HG03469 (cell line): ENCODE results near the gene ACSBG1.

Source experiments
- ATAC-seq: cut with Tn5 transposase; IDR thresholded peaks from one replicate; pipeline ENCODE4 v1.9.1; 2021; ENCODE audit warnings: mild to moderate bottlenecking, moderate library complexity, moderate number of reproducible peaks; ENCODE audit not compliant: unreplicated experiment

Gene ACSBG1

GRCh38 chr15:78224023-78224411, 10.3 kb downstream of the ACSBG1 start:
- no peak for ATAC-seq

DNA sequence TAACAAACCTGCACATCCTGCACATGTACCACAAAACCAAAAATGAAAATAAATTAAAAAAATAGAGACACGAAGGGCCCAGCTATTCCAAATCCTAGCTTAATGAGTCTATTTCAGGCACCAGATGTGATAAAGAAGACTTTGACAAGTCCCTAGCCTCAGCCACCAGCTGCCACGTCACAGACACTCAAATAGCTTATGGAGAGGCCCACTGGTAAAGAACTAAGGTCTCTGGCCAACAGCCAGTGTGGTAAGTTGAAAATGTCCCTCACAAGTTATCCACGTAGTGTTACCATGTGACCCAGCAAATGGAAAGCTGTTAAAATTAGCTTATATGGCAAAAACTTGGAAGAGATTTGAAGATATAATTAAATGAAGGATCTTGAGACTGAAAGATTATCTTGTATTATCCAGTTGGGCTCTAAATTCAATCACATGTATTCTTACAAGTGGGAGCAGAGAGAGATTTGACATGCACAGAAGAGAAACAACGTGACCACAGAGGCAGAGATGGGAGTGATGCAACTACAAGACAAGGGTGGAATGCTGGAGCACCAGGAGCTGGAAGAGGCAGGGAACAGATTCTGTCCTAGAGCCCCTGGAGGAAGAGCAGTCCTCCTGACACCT, 10.9 kb downstream of the ACSBG1 start:
- ATAC-seq, result no peak

- no peak for ATAC-seq
These were observed 11.5 kb downstream of the ACSBG1 start for GRCh38 chr15:78222745-78223395.

DNA sequence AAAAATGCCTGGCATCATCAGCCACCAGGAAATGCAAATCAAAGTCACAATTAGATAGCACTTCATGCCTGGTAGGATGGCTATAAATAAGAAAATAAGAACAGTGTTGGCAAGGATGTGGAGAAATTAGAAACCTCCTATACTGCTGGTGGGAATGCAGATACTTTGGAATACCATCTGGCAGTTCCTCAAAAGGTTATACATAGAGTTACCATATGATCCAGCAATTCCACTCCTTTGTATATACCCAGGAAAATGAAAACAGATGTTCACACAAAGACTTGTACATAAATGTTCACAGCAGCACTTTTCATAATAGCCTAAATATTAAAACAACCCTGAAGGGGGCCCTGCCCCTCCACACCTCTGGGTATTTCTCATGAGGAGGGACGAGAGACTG, 13.7 kb downstream of the ACSBG1 start:
- ATAC-seq, result no peak

DNA sequence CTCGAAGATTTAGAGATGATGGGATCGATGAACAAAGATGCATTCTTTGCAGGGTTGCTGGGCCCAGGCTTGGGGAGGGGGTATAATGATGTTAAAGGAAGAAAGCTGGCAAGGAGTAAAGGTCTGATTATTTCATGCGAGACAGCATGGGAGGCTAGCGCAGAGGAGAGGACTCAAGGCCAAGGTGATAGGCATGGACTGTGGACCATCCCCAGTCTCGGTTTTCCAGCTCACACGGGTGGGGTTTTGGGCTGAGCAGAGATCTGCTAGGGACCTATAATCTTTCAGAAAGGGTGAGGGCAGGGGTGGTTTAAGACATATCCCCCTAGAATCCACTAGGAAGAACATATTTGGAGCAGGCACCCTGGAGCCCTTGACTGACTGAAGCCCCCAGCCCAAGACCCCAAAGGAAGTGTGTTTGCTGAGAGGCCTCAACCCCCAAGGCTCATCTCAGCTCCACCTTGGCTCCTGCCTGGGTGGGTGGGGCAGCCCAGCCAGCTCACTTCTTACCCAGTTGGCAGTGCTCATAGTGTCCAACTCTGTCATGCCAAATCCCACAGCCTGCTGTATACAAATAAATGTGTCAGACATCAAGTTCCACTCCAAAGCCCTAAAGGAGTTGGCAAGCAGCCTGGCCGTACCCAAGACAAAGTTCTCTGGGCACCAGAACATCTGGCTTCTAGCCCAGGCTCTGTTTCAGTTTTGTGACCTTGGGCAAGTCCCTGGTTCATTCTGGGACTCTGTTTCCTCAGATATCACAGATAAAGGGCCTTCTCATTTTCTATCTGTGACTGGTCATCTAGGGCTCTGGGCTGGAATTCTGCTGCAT, 17.9 kb downstream of the ACSBG1 start:
- no peak for ATAC-seq

DNA sequence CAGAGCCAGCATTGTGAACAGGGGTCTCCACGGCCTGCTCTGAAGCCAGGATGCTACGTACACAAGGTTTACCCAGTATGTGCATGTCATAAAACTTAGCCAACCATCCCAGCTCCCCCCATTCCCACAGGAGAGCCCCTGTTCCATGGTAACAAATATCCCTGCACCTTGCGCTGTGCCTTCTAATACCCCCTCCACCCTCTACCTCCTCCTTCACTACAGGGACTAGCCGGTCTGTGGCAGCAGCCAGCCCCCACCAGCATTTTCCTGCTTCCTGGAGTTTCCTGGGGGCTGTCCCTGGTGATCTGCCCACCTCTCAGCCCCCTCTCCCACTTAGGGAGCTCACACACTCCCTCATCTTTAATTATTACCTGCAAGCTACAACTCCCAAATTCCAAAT, 20.4 kb downstream of the ACSBG1 start:
- no peak for ATAC-seq

DNA sequence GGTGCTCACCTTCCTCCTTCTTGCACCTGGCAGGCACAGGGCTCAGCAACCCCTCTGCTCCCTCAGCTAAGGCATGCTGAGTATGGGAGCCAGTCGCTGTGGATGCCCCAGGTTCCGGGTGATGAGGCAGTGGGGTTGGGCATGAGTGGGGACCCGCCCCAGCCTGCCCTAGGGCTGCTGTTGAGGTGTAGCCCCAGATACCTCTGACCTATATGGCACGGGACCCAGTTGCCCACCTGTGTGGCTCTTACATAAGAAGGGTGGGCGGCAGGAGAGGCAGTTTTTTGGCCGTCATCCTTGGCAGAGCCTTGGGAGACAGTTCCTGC, 21.0 kb downstream of the ACSBG1 start:
- no peak for ATAC-seq

- ATAC-seq, result no peak
These were observed 21.6 kb downstream of the ACSBG1 start for GRCh38 chr15:78212546-78213424.

GRCh38 chr15:78212008-78212407, 22.4 kb downstream of the ACSBG1 start:
- no peak for ATAC-seq

GRCh38 chr15:78211189-78211921, 23.0 kb downstream of the ACSBG1 start:
- no peak for ATAC-seq

DNA sequence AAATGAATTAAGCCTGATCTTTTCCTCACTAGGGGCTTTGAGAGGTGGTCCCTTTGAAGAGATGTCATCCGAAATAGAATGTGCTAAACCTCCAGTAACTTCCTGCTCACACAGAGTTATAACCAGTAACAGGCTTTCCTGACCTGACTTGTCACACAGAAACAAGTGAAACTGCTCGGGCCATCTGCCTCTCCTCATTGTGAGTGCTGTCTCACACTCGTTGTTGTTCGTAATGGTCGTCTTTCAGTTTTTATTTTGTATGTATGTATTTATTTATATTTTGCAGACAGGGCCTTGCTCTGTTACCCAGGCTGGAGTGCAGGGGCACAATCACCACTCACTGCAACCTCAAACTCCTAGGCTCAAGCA, 24.0 kb downstream of the ACSBG1 start:
- ATAC-seq, result no peak

- no peak for ATAC-seq
These were observed 24.6 kb downstream of the ACSBG1 start for GRCh38 chr15:78209646-78210348.

- no peak for ATAC-seq
These were observed 25.3 kb downstream of the ACSBG1 start for GRCh38 chr15:78208887-78209645.

DNA sequence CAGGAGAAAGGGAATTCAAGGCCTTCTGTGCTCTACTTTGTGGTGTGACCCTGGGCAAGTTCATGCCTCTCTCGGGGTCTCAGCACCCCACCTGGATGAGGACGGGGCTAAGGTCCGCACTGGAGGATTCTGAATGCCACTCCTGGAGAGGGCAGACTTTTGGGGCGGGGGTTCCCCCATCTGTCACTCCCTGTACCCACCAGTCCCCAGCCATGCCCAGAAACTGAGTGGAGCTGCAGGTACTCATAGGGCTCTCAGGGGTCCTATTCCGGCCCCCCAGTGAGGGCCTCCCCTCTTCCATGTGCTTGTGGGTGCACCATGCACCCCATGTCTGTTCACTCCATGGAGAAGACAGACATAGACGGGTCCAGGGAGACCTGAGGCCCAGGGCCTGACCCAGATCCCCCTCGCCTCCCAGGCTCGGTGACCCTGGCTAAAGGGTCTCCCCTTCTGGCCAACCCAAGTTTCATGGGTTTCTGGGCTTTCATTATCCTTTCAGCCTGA, 26.0 kb downstream of the ACSBG1 start:
- ATAC-seq, result no peak

GRCh38 chr15:78207641-78208340, 26.6 kb downstream of the ACSBG1 start:
- no peak for ATAC-seq

DNA sequence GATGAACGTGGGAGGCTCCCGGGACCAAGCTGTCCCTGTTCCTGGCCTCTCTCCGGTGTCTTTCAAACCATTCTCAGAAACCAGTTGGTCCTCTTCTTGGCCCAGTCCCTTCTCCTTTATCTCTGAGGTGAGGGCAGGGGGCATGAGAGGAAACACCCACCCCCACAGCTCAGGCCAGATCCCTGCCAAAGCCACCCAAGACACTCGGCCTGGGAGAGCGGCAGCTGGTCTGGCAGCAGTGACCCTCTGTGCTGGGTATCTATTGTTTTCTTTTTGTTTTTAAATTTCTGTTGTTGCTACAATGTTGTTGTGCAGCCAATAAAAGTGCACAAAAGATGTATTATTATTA, 27.3 kb downstream of the ACSBG1 start:
- ATAC-seq, result no peak

DNA sequence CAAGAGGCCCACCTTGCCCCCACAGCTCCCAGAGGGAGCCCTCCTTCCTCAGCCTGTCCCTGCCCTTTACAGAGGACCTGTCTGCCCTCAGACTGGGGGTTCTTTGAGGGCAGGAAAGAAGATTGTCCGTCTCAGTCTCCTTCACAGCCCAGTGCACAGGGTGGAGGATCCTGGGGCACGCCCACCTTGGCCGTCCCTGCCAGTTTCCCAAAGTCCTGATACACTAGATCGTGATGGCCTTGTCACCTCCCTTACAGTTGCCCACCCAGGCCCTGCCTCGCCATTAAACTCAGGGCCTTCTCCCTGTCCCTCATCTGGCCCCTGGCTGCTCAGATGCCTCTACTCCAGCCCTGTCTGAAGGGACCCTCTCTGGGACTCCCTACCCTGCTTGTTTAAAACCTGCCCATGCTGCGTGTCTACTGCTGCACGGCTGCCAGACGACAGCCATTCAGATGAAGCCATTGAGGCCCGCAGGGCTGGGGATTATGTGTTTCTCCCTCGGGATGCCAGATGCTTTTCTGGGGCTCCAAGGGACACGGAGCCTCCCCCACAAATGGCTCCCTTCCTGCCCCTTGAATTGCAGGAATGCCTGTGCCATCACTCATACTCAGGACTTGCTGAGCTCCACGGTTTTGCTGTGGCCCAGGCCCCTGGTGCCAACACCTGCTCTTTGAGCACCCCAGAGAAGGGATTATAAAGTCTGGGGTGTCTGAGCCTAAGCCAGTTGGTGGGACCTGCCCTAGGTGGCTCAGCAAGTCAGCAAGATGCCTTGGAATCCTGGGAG, 27.8 kb downstream of the ACSBG1 start:
- no peak for ATAC-seq

GRCh38 chr15:78205856-78206255, 28.5 kb downstream of the ACSBG1 start:
- no peak for ATAC-seq
